Panc1 (cell line): ENCODE data around the gene PTRHD1. TPM values are rescaled to one million over a fixed set of nuclear protein-coding genes. Genes with fewer than 3 reads are reported as not detected.
A peak's percentile ranks its signal among the peaks of the same experiment; 100 is the strongest.

Experiments
- ATAC-seq: fragments of 200-7000 bp; cut with Tn5 transposase; 2 replicates; pipeline ENCODE4 v1.9.1; 2020; ENCODE audit warnings: mild to moderate bottlenecking, moderate library complexity
- BruUV-seq: library from RNA; stranded (reverse); fragments of 400-500 nt; replicated peaks from 2 replicates; lab custom pipeline; 2021; lab: Mats Ljungman, UMichigan
- CTCF ChIA-PET: fragments of 300-600 bp; sonication (Branson Sonifier 250); formaldehyde crosslinking; loops from one replicate; lab custom pipeline; 2022; ENCODE audit warnings: antibody characterized with exemption; lab: Charles Lee
- POLR2A ChIA-PET: fragments of 300-600 bp; sonication (Branson Sonifier 250); formaldehyde crosslinking; loops from one replicate; lab custom pipeline; 2022; ENCODE audit warnings: antibody characterized with exemption; lab: Charles Lee
- DNase-seq: peaks from one replicate; pipeline ENCODE4 v3.0.0-alpha.2; 2010; ENCODE audit warnings: low read depth, low spot score
- H3K27ac ChIP-seq: 2 replicates; pipeline ENCODE4 v1.5.1; 2011; ENCODE audit warnings: mild to moderate bottlenecking, low read length, inconsistent platforms
- H3K27me3 ChIP-seq: fragments of 200-500 bp; sonication (Bioruptor generic); 2 replicates; pipeline ENCODE4 v1.6.0; 2014; ENCODE audit warnings: low read length, inconsistent platforms; ENCODE audit not compliant: control insufficient read depth, insufficient read depth
- H3K36me3 ChIP-seq: fragments of 200-500 bp; sonication (Bioruptor generic); 2 replicates; pipeline ENCODE4 v1.5.1; 2014; ENCODE audit warnings: inconsistent platforms, mild to moderate bottlenecking, low read length, moderate library complexity; ENCODE audit not compliant: control insufficient read depth, insufficient read depth
- H3K4me1 ChIP-seq: 2 replicates; pipeline ENCODE4 v1.5.1; 2011; ENCODE audit warnings: inconsistent platforms, mild to moderate bottlenecking, low read length, moderate library complexity; ENCODE audit not compliant: control insufficient read depth, insufficient read depth
- H3K4me3 ChIP-seq, 2 experiments: 2 replicates each; pipeline ENCODE4 v1.5.1; 2011 to 2012; ENCODE audit warnings: low read depth in 2 of 2, low read length in 2 of 2, mild to moderate bottlenecking in 2 of 2, inconsistent platforms in 1 of 2, moderate library complexity in 1 of 2
- H3K9me3 ChIP-seq: fragments of 200-500 bp; sonication (Bioruptor generic); 2 replicates; pipeline ENCODE4 v1.5.1; 2014; ENCODE audit warnings: low read depth, mild to moderate bottlenecking, inconsistent platforms, low read length, moderate library complexity; ENCODE audit not compliant: control insufficient read depth, insufficient read depth
- POLR2AphosphoS5 ChIP-seq: IDR thresholded peaks from 2 replicates; pipeline ENCODE4 v1.6.1; 2012; ENCODE audit warnings: mild to moderate bottlenecking, low read depth, low read length, moderate library complexity
- SIN3A ChIP-seq: IDR thresholded peaks from 2 replicates; pipeline ENCODE4 v1.6.1; 2012; ENCODE audit warnings: low read depth, mild to moderate bottlenecking, low read length, moderate library complexity, borderline replicate concordance; ENCODE audit not compliant: insufficient read depth
- TCF7L2 ChIP-seq: IDR thresholded peaks from 2 replicates; pipeline ENCODE4 v1.6.1; 2011; ENCODE audit warnings: mild to moderate bottlenecking, low read depth, low read length, inconsistent platforms
- in situ Hi-C: cut with HindIII; loops from 2 replicates; pipeline ENCODE4 v1.10.0; 2016; ENCODE audit warnings: low sequenced_read_pairs, low pct_unique_long_range_greater_than_20kb
- intact Hi-C: fragments of 100-400 bp; cut with micrococcal nuclease; formaldehyde crosslinking; loops from one replicate; pipeline ENCODE4 v1.10.0; 2022; ENCODE audit not compliant: unreplicated experiment
- total RNA-seq: library from RNA; stranded (reverse); gene quantifications from one replicate; pipeline ENCODE4 v1.2.1, GENCODE V29; 2021; ENCODE audit not compliant: unreplicated experiment
- TF ChIP-seq, protein P1 (sequence below): fragments of 450-650 bp; IDR thresholded peaks from 2 replicates; pipeline ENCODE4 v1.5.1; 2017; ENCODE audit warnings: mild to moderate bottlenecking
- TF ChIP-seq, protein P2 (sequence below), 2 experiments: IDR thresholded peaks; 2 replicates each; pipeline ENCODE4 v1.6.1; 2011 to 2012; ENCODE audit warnings: low read depth in 2 of 2, control low read depth in 1 of 2, low read length in 1 of 2, mild to moderate bottlenecking in 1 of 2, moderate library complexity in 1 of 2; ENCODE audit not compliant: insufficient read depth in 1 of 2

The PTRHD1 gene
- total RNA-seq, 1 experiment from 2014 or later = 55.1 TPM

DNA sequence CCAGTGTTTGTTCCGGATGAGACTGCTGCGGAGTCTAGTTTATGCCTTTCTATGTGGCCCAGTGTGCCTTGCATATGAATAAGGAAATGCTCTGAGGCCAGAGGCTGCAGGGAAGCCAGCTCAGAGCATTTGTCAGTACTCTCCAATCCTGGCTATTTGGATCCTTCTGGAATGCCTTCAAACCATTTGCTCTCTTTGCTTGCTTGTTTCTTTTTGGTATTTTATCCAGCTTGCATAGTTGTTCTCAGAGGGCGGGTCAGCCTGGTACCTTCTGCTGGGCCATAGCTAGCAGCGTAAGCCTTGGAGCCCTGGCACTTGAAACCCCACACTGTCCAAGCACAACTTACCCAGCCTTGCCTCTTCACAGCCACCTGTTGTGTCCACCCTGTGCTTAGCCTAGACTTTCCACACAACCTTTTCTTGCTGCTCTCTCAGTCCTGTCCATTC is 20.5 kb upstream of the PTRHD1 start:
- POLR2A ChIA-PET = no interaction called here
- H3K27me3 ChIP-seq = no peaks in the 10 kb centered on the region
- TF ChIP-seq SIN3A (no peak), TCF7L2 (no peak), POLR2AphosphoS5 (no peak)
- TF ChIP-seq, protein P1, sequence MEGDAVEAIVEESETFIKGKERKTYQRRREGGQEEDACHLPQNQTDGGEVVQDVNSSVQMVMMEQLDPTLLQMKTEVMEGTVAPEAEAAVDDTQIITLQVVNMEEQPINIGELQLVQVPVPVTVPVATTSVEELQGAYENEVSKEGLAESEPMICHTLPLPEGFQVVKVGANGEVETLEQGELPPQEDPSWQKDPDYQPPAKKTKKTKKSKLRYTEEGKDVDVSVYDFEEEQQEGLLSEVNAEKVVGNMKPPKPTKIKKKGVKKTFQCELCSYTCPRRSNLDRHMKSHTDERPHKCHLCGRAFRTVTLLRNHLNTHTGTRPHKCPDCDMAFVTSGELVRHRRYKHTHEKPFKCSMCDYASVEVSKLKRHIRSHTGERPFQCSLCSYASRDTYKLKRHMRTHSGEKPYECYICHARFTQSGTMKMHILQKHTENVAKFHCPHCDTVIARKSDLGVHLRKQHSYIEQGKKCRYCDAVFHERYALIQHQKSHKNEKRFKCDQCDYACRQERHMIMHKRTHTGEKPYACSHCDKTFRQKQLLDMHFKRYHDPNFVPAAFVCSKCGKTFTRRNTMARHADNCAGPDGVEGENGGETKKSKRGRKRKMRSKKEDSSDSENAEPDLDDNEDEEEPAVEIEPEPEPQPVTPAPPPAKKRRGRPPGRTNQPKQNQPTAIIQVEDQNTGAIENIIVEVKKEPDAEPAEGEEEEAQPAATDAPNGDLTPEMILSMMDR = no peak
- TF ChIP-seq, protein P2, sequence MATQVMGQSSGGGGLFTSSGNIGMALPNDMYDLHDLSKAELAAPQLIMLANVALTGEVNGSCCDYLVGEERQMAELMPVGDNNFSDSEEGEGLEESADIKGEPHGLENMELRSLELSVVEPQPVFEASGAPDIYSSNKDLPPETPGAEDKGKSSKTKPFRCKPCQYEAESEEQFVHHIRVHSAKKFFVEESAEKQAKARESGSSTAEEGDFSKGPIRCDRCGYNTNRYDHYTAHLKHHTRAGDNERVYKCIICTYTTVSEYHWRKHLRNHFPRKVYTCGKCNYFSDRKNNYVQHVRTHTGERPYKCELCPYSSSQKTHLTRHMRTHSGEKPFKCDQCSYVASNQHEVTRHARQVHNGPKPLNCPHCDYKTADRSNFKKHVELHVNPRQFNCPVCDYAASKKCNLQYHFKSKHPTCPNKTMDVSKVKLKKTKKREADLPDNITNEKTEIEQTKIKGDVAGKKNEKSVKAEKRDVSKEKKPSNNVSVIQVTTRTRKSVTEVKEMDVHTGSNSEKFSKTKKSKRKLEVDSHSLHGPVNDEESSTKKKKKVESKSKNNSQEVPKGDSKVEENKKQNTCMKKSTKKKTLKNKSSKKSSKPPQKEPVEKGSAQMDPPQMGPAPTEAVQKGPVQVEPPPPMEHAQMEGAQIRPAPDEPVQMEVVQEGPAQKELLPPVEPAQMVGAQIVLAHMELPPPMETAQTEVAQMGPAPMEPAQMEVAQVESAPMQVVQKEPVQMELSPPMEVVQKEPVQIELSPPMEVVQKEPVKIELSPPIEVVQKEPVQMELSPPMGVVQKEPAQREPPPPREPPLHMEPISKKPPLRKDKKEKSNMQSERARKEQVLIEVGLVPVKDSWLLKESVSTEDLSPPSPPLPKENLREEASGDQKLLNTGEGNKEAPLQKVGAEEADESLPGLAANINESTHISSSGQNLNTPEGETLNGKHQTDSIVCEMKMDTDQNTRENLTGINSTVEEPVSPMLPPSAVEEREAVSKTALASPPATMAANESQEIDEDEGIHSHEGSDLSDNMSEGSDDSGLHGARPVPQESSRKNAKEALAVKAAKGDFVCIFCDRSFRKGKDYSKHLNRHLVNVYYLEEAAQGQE (IDR thresholded peaks at IDR 0.05; ENCODE audit: insufficient read depth in 1 of 2, low read depth in 2 of 2, low read length in 1 of 2) = no peak
- peaks cover 4% of the 10 kb centered on the region; the same call in 1 of the 2 replicates for H3K4me1 ChIP-seq
- CTCF ChIA-PET = no interaction called here
- peaks cover 15% of the 10 kb centered on the region for H3K36me3 ChIP-seq
- H3K27ac ChIP-seq = no peak overlapping the region
- no TSS peak for BruUV-seq
- ATAC-seq (no peak), DNase-seq (no peak)
- intact Hi-C loops = no loop called here
- in situ Hi-C loops = no loop called here
- H3K9me3 ChIP-seq = no peaks in the 10 kb centered on the region
- H3K4me3 ChIP-seq = no peak overlapping the region

GRCh38 chr2:24809316-24810007 is 16.3 kb upstream of the PTRHD1 start:
- ATAC-seq (no peak), DNase-seq (no peak)
- TF ChIP-seq, protein P2 (IDR thresholded peaks at IDR 0.05; ENCODE audit: insufficient read depth in 1 of 2, low read depth in 2 of 2, low read length in 1 of 2) = no peak
- TF ChIP-seq SIN3A (no peak), TCF7L2 (no peak), POLR2AphosphoS5 (no peak)
- TF ChIP-seq, protein P1 = no peak
- H3K9me3 ChIP-seq = no peaks in the 10 kb centered on the region
- H3K36me3 ChIP-seq = no peaks in the 10 kb centered on the region
- POLR2A ChIA-PET = interaction anchor here (0.8 kb wide), 1 partner anchor 17 kb away, joined by 3 read pairs; no protein-coding TSS in a partner anchor
- no peak overlapping the region for H3K4me3 ChIP-seq
- H3K27me3 ChIP-seq = no peaks in the 10 kb centered on the region
- CTCF ChIA-PET = interaction anchor here (0.7 kb wide), 1 partner anchor 361 kb away, joined by 3 read pairs; no protein-coding TSS in a partner anchor
- H3K27ac ChIP-seq = peak overlapping the region; percentile 18; the same call in 1 of the 2 replicates
- peaks cover 8% of the 10 kb centered on the region; the same call in 1 of the 2 replicates for H3K4me1 ChIP-seq
- intact Hi-C loops (no loop called here), in situ Hi-C loops (no loop called here)
- BruUV-seq = TSS peak; percentile 33
